22Rv1 (cell line): Measurements from ENCODE around the gene ARIH1.
A peak's percentile ranks its signal among the peaks of the same experiment; 100 is the strongest.
"Not testable (repeated sequence)": the region's sequence is repeated elsewhere in the genome, so short reads cannot be mapped to it uniquely, and the experiment has no call there.

Experiments used
- H3K27ac ChIP-seq: fragments of 450-650 bp; 2 replicates; pipeline ENCODE4 v1.5.1; 2017
- ZFX ChIP-seq: fragments of 450-650 bp; IDR thresholded peaks from 2 replicates; pipeline ENCODE4 v1.6.1; 2017; ENCODE audit warnings: antibody characterized with exemption, borderline replicate concordance
- TF ChIP-seq, protein P1 (sequence below): fragments of 450-650 bp; IDR thresholded peaks from 2 replicates; pipeline ENCODE4 v1.5.1; 2017; ENCODE audit warnings: mild to moderate bottlenecking

ARIH1 gene

DNA sequence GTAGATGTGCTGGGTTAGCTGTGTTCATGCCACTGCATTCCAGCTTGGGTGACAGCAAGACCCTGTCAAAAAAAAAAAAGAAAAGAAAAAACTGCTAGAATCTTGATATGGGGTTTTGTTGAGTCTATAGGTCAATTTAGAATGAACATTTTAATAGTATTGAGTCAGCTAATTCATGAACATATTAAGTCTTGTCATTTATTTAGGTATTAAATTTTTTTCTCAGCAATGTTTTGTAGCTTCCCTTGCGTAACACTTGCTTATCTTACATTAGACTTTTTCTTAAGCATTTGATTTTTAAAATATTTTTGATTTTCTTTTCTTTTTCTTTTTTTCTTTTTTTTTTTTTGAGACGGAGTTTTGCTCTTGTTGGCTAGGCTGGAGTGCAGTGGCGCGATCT, 119.7 kb downstream of the ARIH1 start:
- TF ChIP-seq, protein P1, sequence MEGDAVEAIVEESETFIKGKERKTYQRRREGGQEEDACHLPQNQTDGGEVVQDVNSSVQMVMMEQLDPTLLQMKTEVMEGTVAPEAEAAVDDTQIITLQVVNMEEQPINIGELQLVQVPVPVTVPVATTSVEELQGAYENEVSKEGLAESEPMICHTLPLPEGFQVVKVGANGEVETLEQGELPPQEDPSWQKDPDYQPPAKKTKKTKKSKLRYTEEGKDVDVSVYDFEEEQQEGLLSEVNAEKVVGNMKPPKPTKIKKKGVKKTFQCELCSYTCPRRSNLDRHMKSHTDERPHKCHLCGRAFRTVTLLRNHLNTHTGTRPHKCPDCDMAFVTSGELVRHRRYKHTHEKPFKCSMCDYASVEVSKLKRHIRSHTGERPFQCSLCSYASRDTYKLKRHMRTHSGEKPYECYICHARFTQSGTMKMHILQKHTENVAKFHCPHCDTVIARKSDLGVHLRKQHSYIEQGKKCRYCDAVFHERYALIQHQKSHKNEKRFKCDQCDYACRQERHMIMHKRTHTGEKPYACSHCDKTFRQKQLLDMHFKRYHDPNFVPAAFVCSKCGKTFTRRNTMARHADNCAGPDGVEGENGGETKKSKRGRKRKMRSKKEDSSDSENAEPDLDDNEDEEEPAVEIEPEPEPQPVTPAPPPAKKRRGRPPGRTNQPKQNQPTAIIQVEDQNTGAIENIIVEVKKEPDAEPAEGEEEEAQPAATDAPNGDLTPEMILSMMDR, result no peak
- no peak for TF ChIP-seq ZFX

GRCh38 chr15:72599855-72600464, 125.8 kb downstream of the ARIH1 start:
- H3K27ac ChIP-seq, result no peak overlapping the region
- no peak for TF ChIP-seq ZFX
- TF ChIP-seq, protein P1, result peak; percentile 89

More for the DNA sequence above, 119.7 kb downstream of the ARIH1 start:
- H3K27ac ChIP-seq, result no peak overlapping the region

- H3K27ac ChIP-seq, result no peak overlapping the region
- TF ChIP-seq, protein P1, result no peak
- no peak for TF ChIP-seq ZFX
Measured at GRCh38 chr15:72604794-72605193, 130.7 kb downstream of the ARIH1 start.

DNA sequence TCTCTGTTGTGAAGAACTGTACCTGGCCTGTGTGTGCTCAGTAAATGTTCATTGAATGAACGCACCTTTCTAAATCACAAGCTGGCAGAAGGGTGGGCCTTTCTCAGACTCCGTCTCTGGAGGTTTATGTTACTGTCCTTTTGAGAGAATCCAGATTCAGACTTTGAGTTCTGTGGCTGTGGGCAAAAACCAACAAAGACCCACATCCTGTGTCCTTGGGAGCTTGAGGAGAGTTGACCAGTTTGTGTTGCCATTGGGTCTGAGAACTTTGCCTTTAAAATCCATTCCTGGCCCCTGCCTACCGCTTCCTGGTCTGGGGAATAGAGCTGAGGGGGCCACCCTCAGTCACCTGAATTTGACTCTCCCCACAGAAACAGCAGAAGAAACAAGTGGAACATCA, 134.0 kb downstream of the ARIH1 start:
- not testable (repeated sequence) for H3K27ac ChIP-seq

DNA sequence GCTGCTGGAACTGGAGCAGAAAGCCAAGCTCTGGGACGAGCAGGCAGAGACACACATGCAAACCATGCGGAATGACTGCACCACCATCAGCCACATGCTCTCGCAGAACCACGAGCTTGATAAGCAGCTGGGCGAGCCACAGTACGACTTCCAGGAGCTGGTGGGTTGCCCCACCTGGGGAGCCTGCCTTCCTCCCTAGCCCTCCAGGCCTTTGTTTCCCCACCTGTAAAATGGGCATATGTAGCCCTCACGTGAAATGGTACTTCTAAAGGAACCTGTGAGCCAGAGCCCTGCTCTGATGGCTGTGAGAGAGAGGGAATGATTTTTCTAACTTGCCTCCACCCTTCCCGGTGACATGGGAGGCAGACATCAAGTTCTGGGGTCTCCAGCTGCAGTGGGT, 135.7 kb downstream of the ARIH1 start:
- TF ChIP-seq, protein P1, result no peak
- no peak for TF ChIP-seq ZFX
- H3K27ac ChIP-seq, result no peak overlapping the region

DNA sequence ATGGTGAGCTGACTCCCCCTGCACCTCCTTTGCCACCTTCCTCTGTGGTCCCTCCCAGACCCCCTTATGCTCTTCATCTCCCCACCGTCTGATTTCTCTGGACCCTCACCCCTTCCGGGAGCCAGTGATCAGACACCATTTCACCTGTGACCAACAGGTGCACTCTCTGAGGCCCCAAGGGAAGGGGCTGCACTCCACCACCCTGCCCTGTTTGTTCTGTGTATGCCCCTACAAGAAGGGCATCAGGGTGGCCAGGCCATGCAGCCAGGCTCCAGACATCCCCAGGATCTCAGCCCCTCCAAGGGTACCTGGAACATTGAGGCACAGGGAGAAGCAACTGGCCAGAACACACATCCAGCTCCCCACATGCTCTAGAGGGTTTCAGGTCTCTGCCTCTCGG, 138.2 kb downstream of the ARIH1 start:
- not testable (repeated sequence) for H3K27ac ChIP-seq

DNA sequence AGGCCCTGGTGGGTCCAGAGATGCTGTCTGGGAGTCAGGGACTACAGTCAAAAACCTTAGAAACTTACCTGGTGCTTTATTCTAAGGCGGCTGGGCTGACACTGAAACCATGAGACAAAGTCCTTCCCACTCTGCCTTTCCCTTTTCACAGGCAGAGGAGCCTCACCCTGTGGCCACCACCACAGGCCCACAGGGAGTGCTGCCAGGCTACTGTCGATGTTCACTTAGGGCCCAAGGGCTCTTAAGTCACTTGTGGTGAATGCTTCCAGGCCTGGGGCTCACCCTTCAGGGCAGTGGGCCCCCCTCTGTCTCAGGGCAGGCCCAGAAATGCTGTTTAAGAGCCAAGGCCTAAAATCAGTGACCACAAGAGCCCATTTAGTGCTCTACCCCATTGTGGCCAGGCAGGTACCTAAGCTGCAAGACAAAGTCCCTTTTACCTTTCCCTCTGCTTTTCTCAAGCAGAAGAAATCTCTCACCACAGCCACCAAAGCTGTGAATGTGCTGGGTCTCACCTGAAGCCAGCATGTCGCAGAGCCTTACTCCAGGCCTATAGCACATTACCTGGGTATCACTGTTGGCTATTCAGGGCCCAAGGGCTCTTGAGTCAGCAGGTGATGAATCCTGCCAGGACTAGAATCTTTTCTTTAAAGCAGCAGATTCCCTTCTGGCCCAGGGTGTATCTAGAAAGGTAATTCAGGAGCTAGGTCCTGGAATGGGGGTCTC, 140.8 kb downstream of the ARIH1 start:
- H3K27ac ChIP-seq, result no peak overlapping the region
- no peak for TF ChIP-seq ZFX
- TF ChIP-seq, protein P1, result no peak

GRCh38 chr15:72615533-72616233, 141.6 kb downstream of the ARIH1 start:
- H3K27ac ChIP-seq, result not testable (repeated sequence)
